Stimulated activated CD8-positive, alpha-beta memory T cell treated with anti-CD3 and anti-CD28 coated beads, Interleukin-2, amount 100 ng/mL, for 1 hour (primary cell): Measurements from ENCODE around the gene C7orf57.

Experiments
- DNase-seq, 2 donors: peaks; one replicate each; pipeline ENCODE4 v3.0.0-alpha.2; 2020; ENCODE audit warnings: low read depth in 2 of 2

C7orf57 gene

GRCh38 chr7:48109848-48110663 is 74.7 kb downstream of the C7orf57 start:
- DNase-seq: peak; percentile 81 to 83

- no peak for DNase-seq
Observed at GRCh38 chr7:48110868-48111267, 75.5 kb downstream of the C7orf57 start.
